ENCODE results near the gene TMEM14B.
"Not testable (repeated sequence)": the region's sequence is repeated elsewhere in the genome, so short reads cannot be mapped to it uniquely, and the experiment has no call there.

The TMEM14B gene

GRCh38 chr6:10749734-10750133 is 2.1 kb downstream of the TMEM14B start:
- no peak for ATAC-seq

GRCh38 chr6:10750568-10750967 is 3.0 kb downstream of the TMEM14B start:
- not testable (repeated sequence) for ATAC-seq

GRCh38 chr6:10751757-10752156 is 4.2 kb downstream of the TMEM14B start:
- not testable (repeated sequence) for ATAC-seq

- ATAC-seq = no peak
These were observed 8.5 kb downstream of the TMEM14B start for GRCh38 chr6:10756085-10756484.

GRCh38 chr6:10759312-10759839 is 11.8 kb downstream of the TMEM14B start:
- peak in 1 of 2 donors; percentile 45 for ATAC-seq

- peak; percentile 41 to 45 for ATAC-seq
These were observed 12.3 kb downstream of the TMEM14B start for GRCh38 chr6:10759884-10760329.

- ATAC-seq = no peak
These were observed 15.4 kb downstream of the TMEM14B start for GRCh38 chr6:10763006-10763405.

GRCh38 chr6:10769419-10769818 is 21.8 kb downstream of the TMEM14B start:
- ATAC-seq = no peak

- ATAC-seq = no peak
These were observed 23.8 kb downstream of the TMEM14B start for GRCh38 chr6:10771371-10771894.

- ATAC-seq = no peak
These were observed 30.6 kb downstream of the TMEM14B start for GRCh38 chr6:10778230-10778629.

- no peak for ATAC-seq
These were observed 31.5 kb downstream of the TMEM14B start for GRCh38 chr6:10779076-10779475.

GRCh38 chr6:10791673-10792072 is 44.1 kb downstream of the TMEM14B start:
- no peak for ATAC-seq

- ATAC-seq = no peak
These were observed 44.5 kb downstream of the TMEM14B start for GRCh38 chr6:10792101-10792500.

GRCh38 chr6:10793035-10793434 is 45.4 kb downstream of the TMEM14B start:
- no peak for ATAC-seq

GRCh38 chr6:10793695-10794094 is 46.1 kb downstream of the TMEM14B start:
- ATAC-seq = no peak

- no peak for ATAC-seq
These were observed 46.6 kb downstream of the TMEM14B start for GRCh38 chr6:10794239-10794638.

GRCh38 chr6:10800810-10801209 is 53.2 kb downstream of the TMEM14B start:
- ATAC-seq = no peak

GRCh38 chr6:10801224-10801848 is 53.7 kb downstream of the TMEM14B start:
- peak; percentile 84 to 85 for ATAC-seq

Data from activated CD4-positive, CD25-positive, alpha-beta regulatory T cell treated with anti-CD3 and anti-CD28 coated beads, Interleukin-2, amount 50 U/mL, for 24 hours (primary cell).